SK-N-SH (cell line): ENCODE results near the gene TMEM54.

Experiments used
- CTCF ChIP-seq: fragments of 200-600 bp; sonication (generic); IDR thresholded peaks from 2 replicates; pipeline ENCODE4 v1.6.1; 2017; ENCODE audit warnings: antibody characterized with exemption, mild to moderate bottlenecking, moderate library complexity
- POLR2AphosphoS5 ChIP-seq: IDR thresholded peaks from 2 replicates; pipeline ENCODE4 v1.6.1; 2012; ENCODE audit warnings: low read depth, low read length
- REST ChIP-seq: IDR thresholded peaks from 2 replicates; pipeline ENCODE4 v1.6.1; 2012; ENCODE audit warnings: mild to moderate bottlenecking, low read depth, low read length, moderate library complexity

- TF ChIP-seq CTCF (no peak), POLR2AphosphoS5 (no peak), REST (no peak)
Measured at GRCh38 chr1:32931760-32932159, 30.6 kb upstream of the TMEM54 start.
